ENCODE measurements around the gene MGMT.

GRCh38 chr10:129725482-129725881 is 258.4 kb downstream of the MGMT start:
- TF ChIP-seq ZBTB33 (IDR thresholded peaks at IDR 0.05) = no peak
- no peak for TF ChIP-seq FOXA1 (IDR thresholded peaks at IDR 0.05)

All from liver (tissue), 1 donor.